Spleen (tissue), 11 donors: ENCODE measurements around the gene ACTR3. TPM values are rescaled to one million over a fixed set of nuclear protein-coding genes. Genes with fewer than 3 reads are reported as not detected.

Experiments
- DNase-seq: peaks from one replicate; pipeline ENCODE4 v3.0.0-alpha.2; 2020
- H3K27ac ChIP-seq, 8 donors: fragments of 200-600 bp; sonication (generic) in 7 of 8; 1 replicate in 4 of 8; 2 replicates in 4 of 8; pipeline versions ENCODE4 v1.5.0 to v1.8.0; 2016 to 2021; ENCODE audit warnings: inconsistent platforms in 4 of 8, mild to moderate bottlenecking in 4 of 8, moderate library complexity in 1 of 8
- H3K27me3 ChIP-seq, 7 donors: fragments of 200-600 bp; sonication (generic) in 6 of 7; replicated peaks in 1 of 7; 1 replicate in 4 of 7; 2 replicates in 3 of 7; pipeline versions ENCODE4 v1.5.0 to v1.8.0; 2016 to 2021; ENCODE audit warnings: inconsistent platforms in 3 of 7, mild to moderate bottlenecking in 1 of 7
- H3K36me3 ChIP-seq, 6 donors: fragments of 200-600 bp; sonication (generic) in 5 of 6; 1 replicate in 4 of 6; 2 replicates in 2 of 6; pipeline versions ENCODE4 v1.5.0 to v1.8.0; 2016 to 2021; ENCODE audit warnings: inconsistent platforms in 2 of 6
- H3K4me1 ChIP-seq, 6 donors: fragments of 200-600 bp; sonication (generic) in 5 of 6; 1 replicate in 3 of 6; 2 replicates in 3 of 6; pipeline versions ENCODE4 v1.5.0 to v1.8.0; 2016 to 2021; ENCODE audit warnings: inconsistent platforms in 3 of 6
- H3K4me3 ChIP-seq, 8 donors: fragments of 200-600 bp; sonication (generic) in 7 of 8; 1 replicate in 4 of 8; 2 replicates in 4 of 8; pipeline versions ENCODE4 v1.5.0 to v1.8.0; 2016 to 2021; ENCODE audit warnings: inconsistent platforms in 4 of 8, mild to moderate bottlenecking in 4 of 8, moderate library complexity in 2 of 8
- H3K9me3 ChIP-seq, 8 donors: fragments of 200-600 bp; sonication (generic) in 7 of 8; 1 replicate in 4 of 8; 2 replicates in 4 of 8; pipeline versions ENCODE4 v1.5.0 to v1.8.0; 2016 to 2021; ENCODE audit warnings: inconsistent platforms in 4 of 8
- CTCF ChIP-seq, 11 experiments: fragments of 200-600 bp in 7 of 11; fragments of 450-650 bp in 4 of 11; sonication (generic) in 4 of 11; IDR thresholded peaks in 8 of 11; conservative IDR thresholded peaks in 3 of 11; 1 replicate in 7 of 11; 2 replicates in 4 of 11; pipeline versions ENCODE4 v1.4.0 to v1.8.0; 2016 to 2021; ENCODE audit warnings: antibody characterized with exemption in 11 of 11, inconsistent platforms in 4 of 11, mild to moderate bottlenecking in 1 of 11
- POLR2A ChIP-seq, 3 donors: fragments of 450-650 bp; IDR thresholded peaks; one replicate each; pipeline ENCODE4 v1.5.1; 2017; ENCODE audit warnings: antibody characterized with exemption in 3 of 3, mild to moderate bottlenecking in 1 of 3
- POLR2AphosphoS5 ChIP-seq, 3 donors: sonication (generic); formaldehyde crosslinking; IDR thresholded peaks; one replicate each; pipeline ENCODE4 v1.5.1; 2017; ENCODE audit warnings: antibody characterized with exemption in 3 of 3
- WGBS, 5 donors: extraction: QIAGEN DNeasy Blood & Tissue Kit in 3 of 5; methylation state at CpG; one replicate each; pipeline versions ENCODE4 v1.1.5 to v1.1.7; 2013 to 2018; 5-methylcytosine and 5-hydroxymethylcytosine counted together
- intact Hi-C: fragments of 100-400 bp; cut with DNase I; formaldehyde crosslinking; loops from one replicate; pipeline ENCODE4 v1.15.0; 2023; ENCODE audit warnings: low total_unique reads
- polyA plus RNA-seq, 3 donors: library from polyadenylated mRNA; stranded (reverse); fragments of 200-250 nt; gene quantifications; one replicate each; pipeline ENCODE4 v1.2.1, GENCODE V29; 2013
- total RNA-seq, 7 donors: library from RNA; depleted of rRNA in 3 of 7; stranded (reverse); fragments of >200 nt in 3 of 7; fragmentation: NEBNext Ultra II Directional in 4 of 7; extraction: Animal tissue kit (Norgen Biotek cat#: 25700) in 4 of 7; gene quantifications; one replicate each; pipeline versions ENCODE4 v1.1.0 to v1.2.1, GENCODE V29; 2016 to 2021
- donor health status: healthy with polysubstance abuse.
- donor health status: DM: no; HTN: no; CAD: no; lungs with moderate emphysema.
- donor health status: DM: no; HTN: no; CAD: no.
- donor health status: Bipolar disorder and iron deficiency.
- donor health status: healthy.
- donor health status: DM: no; HTN: no; CAD: no.
- donor health status: DM: yes; HTN: yes; CAD: no.

The ACTR3 gene
- total and polyA plus RNA-seq, 10 donors: 75.5 to 488 (median 221) TPM

- DNase-seq: peak; percentile 19
- Histone ChIP-seq H3K9me3 (peaks cover 0 to 7% (median 0%) of the 10 kb centered on the region in 8 donors), H3K4me1 (peaks cover 19 to 98% (median 77%) of the 10 kb centered on the region in 6 donors), H3K4me3 (peak overlapping the region in 1 of 8 donors; percentile 3), H3K36me3 (peaks cover 0 to 34% (median 16%) of the 10 kb centered on the region in 6 donors), H3K27ac (peak overlapping the region in 2 of 8 donors; percentile 21 to 53), H3K27me3 (no peaks in the 10 kb centered on the region)
- TF ChIP-seq CTCF (IDR thresholded peaks at IDR 0.05 in 8 of 11, conservative IDR thresholded peaks at IDR 0.05 in 3 of 11) (no peak), POLR2A (IDR thresholded peaks at IDR 0.05) (no peak), POLR2AphosphoS5 (IDR thresholded peaks at IDR 0.05) (no peak)
- 74 to 81% (median 79%) methylated on average over 5 of the region's 5 CpGs for WGBS, 5 donors
- intact Hi-C loops: no loop called here
Measured at GRCh38 chr2:113910110-113910717, 20.3 kb downstream of the ACTR3 start.

- intact Hi-C loops: no loop called here
- Histone ChIP-seq H3K36me3 (peaks cover 0 to 34% (median 22%) of the 10 kb centered on the region in 6 donors), H3K4me1 (peaks cover 16 to 98% (median 75%) of the 10 kb centered on the region in 6 donors), H3K4me3 (no peak overlapping the region), H3K27ac (peak overlapping the region in 1 of 8 donors; percentile 53), H3K9me3 (peaks cover 0 to 7% (median 0%) of the 10 kb centered on the region in 8 donors), H3K27me3 (no peaks in the 10 kb centered on the region)
- TF ChIP-seq POLR2A (IDR thresholded peaks at IDR 0.05) (no peak), CTCF (IDR thresholded peaks at IDR 0.05 in 8 of 11, conservative IDR thresholded peaks at IDR 0.05 in 3 of 11) (no peak), POLR2AphosphoS5 (IDR thresholded peaks at IDR 0.05) (no peak)
- no peak for DNase-seq
- WGBS, 5 donors: 61 to 75% (median 65%) methylated on average over 6 of the region's 6 CpGs
Measured at GRCh38 chr2:113910967-113911678, 21.2 kb downstream of the ACTR3 start.

- H3K27me3 ChIP-seq: no peaks in the 10 kb centered on the region
- no peak overlapping the region for H3K4me3 ChIP-seq
- WGBS, 5 donors: 81 to 89% (median 87%) methylated on average over 10 of the region's 10 CpGs
- H3K9me3 ChIP-seq: no peaks in the 10 kb centered on the region
- peaks cover 0 to 74% (median 55%) of the 10 kb centered on the region in 6 donors for H3K36me3 ChIP-seq
- peak overlapping the region in 1 of 8 donors; percentile 0 for H3K27ac ChIP-seq
- no peak for DNase-seq
- H3K4me1 ChIP-seq: peaks cover 4 to 98% (median 52%) of the 10 kb centered on the region in 6 donors
- intact Hi-C loops: no loop called here
- TF ChIP-seq CTCF (IDR thresholded peaks at IDR 0.05 in 8 of 11, conservative IDR thresholded peaks at IDR 0.05 in 3 of 11) (no peak), POLR2AphosphoS5 (IDR thresholded peaks at IDR 0.05) (peak in 1 of 3 donors; percentile 35), POLR2A (IDR thresholded peaks at IDR 0.05) (no peak)
Measured at GRCh38 chr2:113915082-113915819, 25.4 kb downstream of the ACTR3 start.
